HPDE6-E6E7 (cell line): ENCODE measurements around the gene MTOR.
A peak's percentile ranks its signal among the peaks of the same experiment; 100 is the strongest.
"Not testable (repeated sequence)": the region's sequence is repeated elsewhere in the genome, so short reads cannot be mapped to it uniquely, and the experiment has no call there.

Experiments used
- DNase-seq: peaks from one replicate; pipeline ENCODE4 v3.0.0; 2011; ENCODE audit warnings: missing footprints; ENCODE audit errors: extremely low spot score

Gene MTOR

DNA sequence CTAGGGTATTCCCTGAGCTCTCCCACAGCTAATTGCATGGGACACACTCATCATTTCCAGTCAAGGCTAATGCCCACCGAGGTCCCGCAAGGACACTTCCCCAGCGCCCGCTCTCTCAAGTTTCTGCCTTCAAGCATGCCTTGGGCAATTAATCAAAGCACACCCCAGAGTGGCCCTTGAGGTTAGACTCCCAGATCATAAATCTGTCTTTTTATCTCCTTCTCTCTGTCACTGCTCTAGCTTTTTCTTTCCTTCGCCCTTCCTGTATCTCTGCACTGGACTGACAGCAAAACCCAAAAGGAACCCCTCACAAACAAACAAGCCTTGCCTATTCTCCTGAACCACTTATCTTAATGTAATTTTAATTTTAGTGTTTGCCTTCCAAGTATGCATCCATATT lies 154.8 kb downstream of the MTOR start:
- DNase-seq, result no peak

GRCh38 chr1:11105586-11105985 lies 156.8 kb downstream of the MTOR start:
- no peak for DNase-seq

DNA sequence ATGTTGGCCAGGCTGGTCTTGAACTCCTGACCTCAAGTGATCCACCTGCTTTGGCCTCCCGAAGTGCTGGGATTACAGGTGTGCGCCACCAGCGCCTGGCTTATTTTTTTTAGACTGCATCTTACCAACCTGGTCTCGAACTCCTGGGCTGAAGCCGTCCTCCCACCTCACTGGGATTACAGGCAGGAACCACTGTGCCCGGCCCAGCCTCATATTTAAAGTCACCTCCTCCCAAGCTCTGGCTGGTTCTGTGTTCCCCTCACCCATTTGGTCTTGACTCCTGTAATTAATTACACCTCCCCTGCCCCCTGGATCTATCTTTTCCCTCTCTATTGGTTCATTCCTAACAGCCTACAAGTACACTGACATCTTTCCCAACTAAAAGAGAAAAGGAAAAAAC lies 161.0 kb downstream of the MTOR start:
- no peak for DNase-seq

- not testable (repeated sequence) for DNase-seq
These were observed 161.5 kb downstream of the MTOR start for GRCh38 chr1:11100806-11101205.

GRCh38 chr1:11100149-11100493 lies 162.2 kb downstream of the MTOR start:
- DNase-seq, result no peak

GRCh38 chr1:11099310-11100148 lies 162.8 kb downstream of the MTOR start, which contains the start of gene EXOSC10:
EXOSC10 (minus strand) TSS chr1:11099869; CDS start chr1:11099831, 38 bp downstream.
- DNase-seq, result peak; percentile 97

- DNase-seq, result no peak
These were observed 163.4 kb downstream of the MTOR start for GRCh38 chr1:11098931-11099309.

- not testable (repeated sequence) for DNase-seq
These were observed 178.6 kb downstream of the MTOR start for GRCh38 chr1:11083784-11084183.

DNA sequence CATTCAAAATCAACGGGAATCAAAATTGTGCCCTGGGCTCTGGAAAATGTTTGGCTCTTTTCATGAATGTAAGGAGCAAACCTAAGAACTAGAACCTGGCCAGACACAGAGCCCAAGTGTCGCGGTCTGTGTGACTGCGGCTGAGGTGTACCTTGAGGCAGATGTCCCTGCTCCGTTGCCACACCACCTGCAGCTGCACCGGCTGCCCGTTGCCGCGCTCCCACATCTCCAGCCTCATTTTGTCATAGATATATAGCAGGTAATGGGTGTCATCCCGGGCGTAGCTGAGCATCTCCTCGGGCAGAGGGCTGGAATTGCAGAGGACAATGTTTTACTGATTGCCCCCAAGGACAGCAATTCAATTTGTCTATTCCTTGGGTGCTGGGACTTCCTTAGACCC lies 181.4 kb downstream of the MTOR start:
- DNase-seq, result no peak

DNA sequence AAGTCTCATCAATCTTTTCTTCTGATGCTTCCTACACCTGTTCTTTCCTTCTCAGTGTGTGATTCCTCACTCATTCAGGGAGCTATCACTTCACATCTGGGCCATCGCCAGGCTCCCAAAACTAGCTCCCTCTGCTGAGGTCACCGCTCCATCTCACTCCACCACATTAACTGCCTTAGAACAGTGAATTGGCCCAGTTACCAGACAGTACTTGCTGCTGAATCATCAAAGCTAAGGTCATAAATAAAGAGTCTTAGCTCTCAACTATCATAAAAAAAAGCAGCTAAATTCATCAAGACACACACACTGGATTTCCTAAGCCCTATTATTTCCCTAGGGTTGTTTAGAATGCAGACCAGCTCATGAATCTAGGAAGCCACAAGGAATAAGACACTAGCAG lies 183.7 kb downstream of the MTOR start:
- no peak for DNase-seq

DNA sequence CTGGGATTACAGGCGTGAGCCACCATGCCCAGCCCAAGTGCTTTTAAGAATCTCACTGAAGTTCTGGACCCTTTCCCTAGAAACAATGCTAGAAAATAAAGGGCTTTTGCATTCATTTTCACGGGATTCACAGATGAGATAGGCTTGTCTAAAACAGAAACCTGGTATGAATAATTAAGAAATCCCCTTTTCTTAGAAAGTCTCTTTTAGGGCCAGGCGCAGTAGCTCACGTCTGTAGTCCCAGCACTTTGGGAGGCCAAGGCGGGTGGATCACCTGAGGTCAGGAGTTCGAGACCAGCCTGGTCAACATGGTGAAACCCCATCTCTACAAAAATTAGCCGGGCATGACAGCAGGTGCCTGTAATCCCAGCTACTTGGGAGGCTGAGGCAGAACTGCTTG lies 189.0 kb downstream of the MTOR start:
- not testable (repeated sequence) for DNase-seq

DNA sequence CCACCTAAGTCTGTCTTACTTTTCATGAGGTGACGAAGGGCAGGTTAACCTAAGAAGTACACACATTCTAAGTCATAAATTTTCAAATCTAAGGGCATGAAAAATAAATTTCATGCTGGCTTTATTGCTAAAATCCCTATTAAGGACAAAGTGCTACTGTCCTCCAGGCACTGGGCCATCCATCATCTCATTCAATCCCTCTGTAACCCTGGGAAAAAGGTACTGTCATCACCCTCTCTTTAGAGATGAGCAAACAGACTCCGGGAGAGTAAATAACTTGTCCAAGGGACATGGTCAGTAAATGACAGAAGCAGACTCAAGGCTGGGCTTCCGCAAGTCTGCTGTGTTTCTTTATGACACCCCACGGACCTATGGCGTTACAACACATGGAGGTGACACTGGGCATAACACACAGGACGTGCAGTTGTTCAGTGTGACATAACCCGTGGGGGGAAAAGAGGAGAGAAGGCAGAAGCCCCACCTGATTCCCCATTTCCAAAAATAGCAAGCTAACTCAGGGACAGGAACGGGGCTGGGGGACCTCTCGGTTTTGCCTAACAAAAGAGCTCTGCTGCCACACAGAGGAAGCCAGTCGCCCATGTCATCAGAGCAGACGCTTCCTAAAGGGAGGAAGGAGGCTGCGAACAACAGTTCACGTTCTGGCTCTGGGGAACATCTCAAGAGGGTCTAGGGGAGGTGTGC lies 190.0 kb downstream of the MTOR start:
- no peak for DNase-seq

DNA sequence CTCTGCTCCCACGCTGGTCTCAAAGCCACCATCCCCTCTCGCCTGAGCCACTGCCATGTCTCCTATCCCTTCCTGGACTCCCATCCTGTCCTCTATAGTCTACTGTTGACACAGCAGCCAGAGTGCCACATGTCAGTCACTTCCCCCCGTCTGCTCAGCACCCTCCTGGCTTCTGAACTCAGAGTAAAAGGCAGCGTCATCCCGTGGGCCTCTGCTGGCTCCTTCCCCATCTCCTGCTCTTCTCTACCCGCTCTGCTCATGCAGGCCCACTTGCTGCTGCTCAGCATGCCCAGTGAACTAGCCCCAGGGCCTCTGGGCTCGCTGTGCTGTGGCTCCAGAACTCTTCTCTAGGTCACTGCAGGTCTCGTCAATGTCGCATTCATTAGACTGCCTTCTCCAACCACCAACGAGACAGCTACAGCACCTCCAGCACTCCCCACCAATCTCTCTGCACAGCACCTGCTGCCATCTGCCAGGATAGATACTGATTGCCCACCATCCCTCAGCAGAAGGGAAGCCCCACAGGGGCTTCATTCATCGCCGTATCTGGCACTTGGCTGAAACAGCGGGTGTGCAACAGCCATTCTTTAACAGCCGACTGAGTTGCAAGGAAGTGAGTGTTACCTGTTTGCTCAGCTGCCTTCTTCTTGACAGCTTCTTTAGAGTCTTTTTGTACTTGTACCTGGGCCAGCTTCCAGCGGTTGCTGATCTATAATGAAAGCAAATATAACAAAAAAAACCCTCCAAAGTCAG lies 190.7 kb downstream of the MTOR start:
- DNase-seq, result no peak

- DNase-seq, result no peak
These were observed 191.5 kb downstream of the MTOR start for GRCh38 chr1:11070876-11071275.

DNA sequence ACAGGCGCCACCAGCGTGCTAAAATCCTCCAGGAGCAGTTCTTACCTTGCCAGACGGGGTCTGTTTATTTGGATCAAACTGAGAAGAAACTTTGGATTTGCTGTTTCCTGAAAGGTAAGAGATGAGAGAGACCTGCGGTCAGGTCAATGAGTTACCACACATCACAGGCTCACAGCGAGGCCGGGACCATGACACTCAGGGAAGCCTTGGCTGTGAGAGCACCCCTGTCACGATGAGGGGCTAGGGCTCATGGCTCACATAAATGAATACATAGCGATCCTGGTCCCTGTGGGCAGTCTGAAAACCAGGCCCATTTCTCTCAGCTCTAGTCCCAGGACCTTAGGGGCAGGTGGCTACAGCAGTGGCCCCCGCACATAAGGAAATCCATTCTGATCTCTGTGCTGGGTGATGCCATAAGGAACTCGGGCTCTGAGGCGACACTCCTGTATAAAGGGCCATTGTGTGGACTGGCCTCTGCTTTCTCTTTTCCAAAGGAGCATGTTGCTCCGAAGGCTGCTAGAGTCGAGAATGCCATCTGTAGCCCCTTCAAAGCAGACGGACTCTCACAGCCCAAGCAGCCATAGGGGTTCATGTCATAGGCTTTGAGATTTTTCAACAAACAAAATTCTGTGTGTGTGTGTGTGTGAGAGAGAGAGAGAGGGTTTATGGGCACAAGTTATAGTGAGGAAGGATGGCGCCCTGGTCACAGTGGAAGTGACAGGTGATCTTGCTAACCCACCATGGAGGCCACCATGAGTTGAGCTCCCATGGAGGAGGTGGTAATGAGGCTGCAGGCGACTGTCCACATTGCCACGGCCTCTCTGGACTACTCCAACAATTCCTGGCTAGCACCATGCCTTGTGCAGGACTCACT lies 193.5 kb downstream of the MTOR start:
- DNase-seq, result no peak

GRCh38 chr1:11067716-11068599 lies 194.4 kb downstream of the MTOR start:
- DNase-seq, result no peak

- no peak for DNase-seq
These were observed 196.6 kb downstream of the MTOR start for GRCh38 chr1:11065796-11066195.

DNA sequence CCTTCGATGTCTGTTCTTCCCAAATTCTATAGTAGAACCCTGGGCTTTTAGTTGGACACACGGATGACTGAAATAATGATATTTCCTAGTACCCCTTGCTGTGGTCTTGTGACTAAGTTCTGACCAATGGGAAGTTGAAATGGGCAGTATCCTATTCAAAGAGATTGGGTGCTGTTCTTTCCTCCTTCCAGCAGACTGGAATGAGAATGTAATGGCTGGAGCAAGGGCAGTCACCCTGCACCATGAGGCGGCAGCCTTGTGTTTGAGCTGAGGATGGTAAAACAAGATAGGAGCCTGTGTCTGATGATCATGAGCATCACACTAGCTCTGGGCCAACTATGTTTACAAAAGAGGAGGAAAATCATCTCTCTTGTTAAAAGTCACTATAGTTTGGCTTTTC lies 197.4 kb downstream of the MTOR start:
- DNase-seq, result no peak

DNA sequence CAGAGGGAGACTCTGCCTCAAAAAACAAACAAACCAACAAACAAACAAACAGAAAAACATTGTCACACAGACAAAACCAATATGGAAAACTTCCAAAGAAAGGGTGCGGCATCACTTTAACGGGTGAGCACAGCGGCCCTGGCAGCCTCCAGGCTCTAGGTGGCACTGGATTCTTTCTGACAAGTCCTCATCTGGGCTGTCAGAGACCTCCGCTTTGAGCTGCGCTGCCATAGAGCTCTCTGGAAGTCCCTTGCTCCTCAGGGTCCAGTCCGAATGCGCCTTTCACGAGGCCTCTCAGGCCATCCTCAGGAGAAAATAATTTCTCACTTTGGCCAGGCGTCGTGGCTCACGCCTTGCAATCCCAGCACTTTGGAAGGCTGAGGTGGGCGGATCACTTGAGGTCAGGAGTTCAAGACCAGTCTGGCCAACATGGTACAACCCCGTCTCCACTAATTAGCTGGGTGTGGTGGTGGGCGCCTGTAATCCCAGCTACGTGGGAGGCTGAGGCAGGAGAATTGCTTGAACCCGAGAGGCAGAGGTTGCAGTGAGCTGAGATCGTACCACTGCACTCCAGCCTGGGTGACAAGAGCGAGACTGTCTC lies 198.3 kb downstream of the MTOR start:
- not testable (repeated sequence) for DNase-seq

DNA sequence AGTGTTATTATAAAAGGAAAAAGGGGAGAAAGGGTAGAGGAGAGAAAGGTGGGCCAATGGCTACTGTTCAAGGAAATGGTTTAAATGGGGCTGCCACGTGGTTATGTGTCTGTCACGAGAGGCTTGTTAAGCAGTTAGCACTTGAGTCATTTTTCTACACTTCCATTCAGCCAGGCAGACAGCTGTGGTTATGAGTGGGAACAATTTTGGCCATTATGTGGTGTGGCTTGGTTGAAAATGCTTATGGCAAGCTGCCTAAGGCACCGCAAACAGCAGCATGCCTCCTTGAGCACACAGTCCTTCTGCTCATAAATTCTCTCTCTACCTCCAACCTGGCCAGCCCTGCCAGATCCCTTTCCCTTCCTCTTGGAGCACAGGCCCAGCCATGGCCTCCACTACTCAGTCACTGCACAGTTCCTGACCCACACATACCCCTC lies 199.4 kb downstream of the MTOR start:
- DNase-seq, result no peak
